Activated CD4-positive, alpha-beta T cell treated with anti-CD3 and anti-CD28 coated beads, Interleukin-2, amount 10 ng/mL, durations not matched to agents 7 days and 5 days (primary cell): ENCODE results near the gene NRARP. TPM values are rescaled to one million over a fixed set of nuclear protein-coding genes. Genes with fewer than 3 reads are reported as not detected.

ENCODE experiments used
- CTCF ChIA-PET: fragments of 350-600 bp; sonication (Branson Sonifier 250); formaldehyde crosslinking; loops from one replicate; lab custom pipeline; 2021; ENCODE audit warnings: antibody characterized with exemption; lab: Charles Lee
- POLR2A ChIA-PET: fragments of 350-600 bp; sonication (Branson Sonifier 250); formaldehyde crosslinking; loops from one replicate; lab custom pipeline; 2021; ENCODE audit warnings: antibody characterized with exemption; lab: Charles Lee
- DNase-seq: peaks from one replicate; pipeline ENCODE4 v3.0.0-alpha.2; 2020
- H3K27ac Mint-ChIP-seq: one replicate; pipeline ENCODE4 v1.8.0; 2021; ENCODE audit warnings: mild to moderate bottlenecking, moderate library complexity, mixed read lengths
- H3K27me3 Mint-ChIP-seq: one replicate; pipeline ENCODE4 v1.8.0; 2021; ENCODE audit warnings: mixed read lengths
- H3K36me3 Mint-ChIP-seq: one replicate; pipeline ENCODE4 v1.8.0; 2021; ENCODE audit warnings: low read depth, mixed read lengths
- H3K4me1 Mint-ChIP-seq: one replicate; pipeline ENCODE4 v1.8.0; 2021; ENCODE audit warnings: mixed read lengths
- H3K4me3 Mint-ChIP-seq: one replicate; pipeline ENCODE4 v1.8.0; 2021; ENCODE audit warnings: mild to moderate bottlenecking, moderate library complexity, mixed read lengths
- H3K9me3 Mint-ChIP-seq: one replicate; pipeline ENCODE4 v1.8.0; 2021; ENCODE audit warnings: mixed read lengths
- total RNA-seq, 2 experiments: library from RNA; stranded (reverse); gene quantifications; one replicate each; pipeline ENCODE4 v1.2.3, GENCODE V29; 2021

The NRARP gene
- total RNA-seq, 2 experiments from 2014 or later: 0.32 to 0.44 TPM

DNA sequence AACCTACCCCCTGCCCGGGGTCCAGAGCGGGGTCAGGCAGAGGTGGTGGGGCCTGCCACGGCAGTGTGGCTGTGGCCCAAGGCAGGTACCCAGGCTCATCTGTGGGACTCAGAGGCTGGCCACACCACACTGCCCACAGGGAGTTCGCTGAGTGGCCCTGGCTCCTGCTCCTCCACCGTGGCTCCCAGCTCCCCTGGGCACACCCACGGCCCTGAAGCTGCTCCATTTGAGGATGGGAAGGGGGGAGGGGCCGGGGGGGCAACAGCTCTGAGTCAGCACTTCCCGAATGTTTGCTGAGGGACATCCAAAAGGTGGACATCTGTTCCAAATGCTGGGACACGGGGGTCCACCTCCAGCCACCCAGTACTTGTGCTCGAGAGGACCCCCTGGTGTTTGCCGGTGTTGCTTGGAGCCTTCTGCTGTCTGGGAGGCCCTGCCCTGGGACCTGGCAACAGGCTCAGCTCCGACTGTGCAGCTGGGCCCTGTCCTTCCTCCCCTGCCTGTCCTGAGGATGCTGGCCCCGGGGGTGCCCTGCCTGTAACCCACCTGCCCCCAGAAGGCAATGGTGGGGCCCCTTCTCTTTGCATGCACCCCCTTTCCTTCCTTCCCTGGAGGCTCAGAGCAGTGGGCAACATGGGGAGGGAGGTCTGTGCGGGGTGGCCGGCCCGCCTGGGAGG is 2.5 kb upstream of the NRARP start:
- H3K27ac Mint-ChIP-seq: no peak overlapping the region
- peak; percentile 5 for DNase-seq
- peaks cover 11% of the 10 kb centered on the region for H3K27me3 Mint-ChIP-seq
- no peaks in the 10 kb centered on the region for H3K9me3 Mint-ChIP-seq
- ChIA-PET CTCF (interaction anchor here (2.0 kb wide), 1 partner anchor 18 kb away, joined by 6 read pairs; no protein-coding TSS in a partner anchor), POLR2A (no interaction called here)
- H3K4me3 Mint-ChIP-seq: no peak overlapping the region
- no peaks in the 10 kb centered on the region for H3K36me3 Mint-ChIP-seq
- peaks cover 16% of the 10 kb centered on the region for H3K4me1 Mint-ChIP-seq

DNA sequence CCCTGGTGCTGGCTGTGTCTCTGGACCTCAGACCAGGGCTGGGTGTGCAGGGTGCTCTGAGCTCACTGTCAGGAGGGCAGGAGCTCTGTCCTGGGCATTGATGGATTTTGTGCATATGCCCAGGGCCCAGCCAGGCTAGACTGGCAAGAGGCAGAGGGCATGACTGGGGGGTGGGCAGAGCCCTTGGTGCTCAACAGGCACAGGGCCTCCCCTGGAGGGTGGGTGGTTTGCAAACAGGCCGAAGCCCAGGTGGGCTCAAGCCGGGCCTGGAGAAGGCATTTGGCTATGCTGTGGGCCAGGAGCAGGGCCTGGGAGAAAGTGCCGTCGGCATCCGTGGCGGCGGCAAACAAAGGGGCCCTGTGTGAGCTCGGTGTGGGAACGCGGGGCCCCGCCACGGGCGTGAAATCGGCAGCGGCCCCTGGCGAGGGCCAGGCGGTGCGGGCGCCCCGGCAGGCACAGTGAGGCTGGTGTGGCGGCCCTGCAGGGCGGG is 1.9 kb upstream of the NRARP start:
- no peak for DNase-seq
- Mint-ChIP-seq H3K36me3 (no peaks in the 10 kb centered on the region), H3K4me1 (peaks cover 16% of the 10 kb centered on the region), H3K27ac (no peak overlapping the region), H3K4me3 (no peak overlapping the region), H3K9me3 (no peaks in the 10 kb centered on the region), H3K27me3 (peaks cover 16% of the 10 kb centered on the region)
- ChIA-PET CTCF (interaction anchor here (0.7 to 2.0 kb wide), 3 partner anchors 9 to 420 kb away, joined by 3 to 6 read pairs (median 4); no protein-coding TSS in a partner anchor), POLR2A (no interaction called here)

- no peak overlapping the region for H3K27ac Mint-ChIP-seq
- POLR2A ChIA-PET: no interaction called here
- no peak overlapping the region for H3K4me3 Mint-ChIP-seq
These were observed 1.3 kb upstream of the NRARP start for GRCh38 chr9:137303151-137303892.

DNA sequence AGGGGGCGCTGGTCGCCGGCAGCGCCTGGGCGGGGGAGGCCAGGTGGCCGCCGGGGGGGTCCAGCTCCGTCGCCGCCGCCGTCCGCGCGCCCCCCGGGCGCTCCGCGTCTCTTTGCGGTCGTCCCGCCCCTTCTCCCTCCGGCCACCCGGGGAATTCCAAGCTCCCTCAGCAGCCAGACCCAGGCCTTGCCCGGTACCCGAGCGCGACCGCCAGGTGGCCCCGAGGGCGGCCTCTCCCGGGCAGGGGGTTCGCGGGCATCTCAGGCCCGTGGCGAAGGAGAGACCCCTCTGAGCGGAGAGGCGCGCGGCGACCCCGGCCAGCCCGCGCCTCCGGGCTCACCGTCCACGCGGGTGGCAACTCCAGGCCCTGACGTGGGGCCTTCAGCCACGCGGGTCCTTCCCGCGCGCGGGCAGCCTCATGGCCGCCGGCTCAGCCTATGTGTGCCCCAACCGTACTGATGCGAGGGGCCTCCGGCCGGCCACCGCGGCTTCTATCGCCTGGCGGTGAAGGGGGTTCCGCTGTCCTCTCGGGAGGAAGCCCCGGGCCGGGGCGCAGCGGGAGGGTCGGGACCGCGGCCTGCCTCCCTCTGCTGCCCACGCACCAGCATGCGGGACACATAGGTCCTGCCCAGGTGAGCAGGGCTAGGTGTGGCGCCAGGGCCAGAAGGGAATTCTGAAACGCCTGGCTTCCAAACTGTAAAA is 529 bp upstream of the NRARP start:
- Mint-ChIP-seq H3K4me3 (no peak overlapping the region), H3K36me3 (no peaks in the 10 kb centered on the region), H3K4me1 (peaks cover 16% of the 10 kb centered on the region), H3K9me3 (no peaks in the 10 kb centered on the region), H3K27ac (no peak overlapping the region), H3K27me3 (peaks cover 24% of the 10 kb centered on the region)
- CTCF ChIA-PET: interaction anchor here (0.7 to 2.3 kb wide), 15 partner anchors 9 to 216 kb away, joined by 3 to 9 read pairs (median 4); partner anchors contain the start of genes EXD3, NELFB, NOXA1 and TOR4A
- POLR2A ChIA-PET: interaction anchor here (0.7 kb wide), 1 partner anchor 62 kb away, joined by 3 read pairs; the partner anchor contains the start of gene TUBB4B
- DNase-seq: no peak

More at GRCh38 chr9:137303151-137303892, 1.3 kb upstream of the NRARP start:
- peaks cover 16% of the 10 kb centered on the region for H3K4me1 Mint-ChIP-seq
- H3K27me3 Mint-ChIP-seq: peaks cover 19% of the 10 kb centered on the region
- no peaks in the 10 kb centered on the region for H3K36me3 Mint-ChIP-seq
- DNase-seq: peak; percentile 5
- CTCF ChIA-PET: interaction anchor here (0.7 to 2.3 kb wide), 4 partner anchors 10 to 421 kb away, joined by 3 to 9 read pairs (median 5); partner anchors contain the start of genes EXD3 and NOXA1
- no peaks in the 10 kb centered on the region for H3K9me3 Mint-ChIP-seq

DNA sequence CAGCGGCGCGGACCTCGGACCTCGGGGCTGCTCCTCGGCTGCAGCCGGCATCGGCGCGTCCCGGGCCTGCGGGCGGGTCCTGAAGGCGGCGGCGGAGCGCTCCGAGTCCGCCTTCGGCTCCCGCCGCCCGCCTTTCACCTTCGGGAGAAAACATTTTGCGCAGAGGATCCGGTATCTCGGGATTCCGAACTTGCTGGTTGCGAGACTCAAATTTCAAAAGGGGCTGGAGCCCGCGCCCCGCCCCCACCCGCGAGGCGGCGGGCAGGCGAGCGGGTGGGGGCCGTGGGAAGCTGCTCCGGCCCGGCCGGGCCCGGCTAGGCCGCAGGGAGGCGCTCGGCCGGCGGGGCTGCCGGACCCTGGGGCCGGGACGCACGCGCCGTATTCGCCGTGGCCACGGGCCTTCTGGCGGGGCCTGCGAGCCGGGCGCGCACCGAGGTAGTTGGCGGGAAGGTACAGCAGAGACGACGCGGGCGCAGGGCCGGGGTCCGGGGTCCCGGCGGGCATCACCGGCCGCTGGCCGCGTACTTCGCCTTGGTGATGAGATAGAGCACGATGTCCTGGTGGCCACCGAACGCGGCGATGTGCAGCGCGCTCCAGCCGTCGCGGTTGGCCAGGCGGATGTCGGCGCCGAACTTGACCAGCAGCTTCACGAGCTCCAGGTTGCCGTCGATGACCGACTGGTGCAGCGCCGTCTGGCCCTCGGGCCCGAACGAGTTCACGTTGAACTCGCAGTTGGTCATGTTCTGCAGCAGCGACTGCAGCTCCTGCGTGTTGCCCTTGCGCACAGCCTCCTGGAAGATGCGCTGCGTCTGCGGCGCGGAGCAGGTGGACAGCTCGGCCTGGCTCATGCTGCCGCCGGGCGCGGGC is 757 bp downstream of the NRARP start:
- H3K27me3 Mint-ChIP-seq: peaks cover 36% of the 10 kb centered on the region
- ChIA-PET CTCF (interaction anchor here (0.6 to 2.3 kb wide), 13 partner anchors 8 to 254 kb away, joined by 3 to 9 read pairs (median 4); partner anchors contain the start of genes EXD3, NELFB and NOXA1), POLR2A (no interaction called here)
- peak overlapping the region; percentile 56 for H3K4me3 Mint-ChIP-seq
- no peaks in the 10 kb centered on the region for H3K9me3 Mint-ChIP-seq
- no peaks in the 10 kb centered on the region for H3K36me3 Mint-ChIP-seq
- peaks cover 16% of the 10 kb centered on the region for H3K4me1 Mint-ChIP-seq
- no peak for DNase-seq
- no peak overlapping the region for H3K27ac Mint-ChIP-seq

DNA sequence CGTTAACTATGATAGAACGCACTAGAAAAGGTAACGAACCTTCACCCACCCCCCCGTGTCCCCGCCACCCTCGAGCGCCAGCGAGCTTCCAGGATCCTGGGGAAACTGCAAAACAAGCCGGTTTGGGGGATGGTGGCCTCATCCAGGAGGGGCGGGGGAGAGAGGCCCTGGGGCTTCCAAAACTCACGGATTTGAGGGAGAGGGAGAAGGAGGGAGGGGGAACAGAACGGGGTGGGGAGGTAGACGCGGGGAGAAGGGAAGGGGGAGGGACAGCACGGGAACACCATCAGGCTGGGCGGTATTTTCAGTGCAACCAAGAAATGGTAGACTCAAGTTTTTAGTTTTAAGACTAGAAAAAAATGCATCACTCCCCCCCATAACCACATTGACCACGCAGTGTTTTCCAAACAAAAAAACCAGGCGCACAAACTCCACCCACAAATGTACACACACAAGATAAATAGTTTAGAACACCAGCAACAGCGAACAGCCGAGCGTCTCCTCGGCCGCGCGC is 1.4 kb downstream of the NRARP start:
- Mint-ChIP-seq H3K9me3 (no peaks in the 10 kb centered on the region), H3K27ac (no peak overlapping the region), H3K4me3 (peak overlapping the region; percentile 56), H3K27me3 (peaks cover 36% of the 10 kb centered on the region), H3K4me1 (peaks cover 15% of the 10 kb centered on the region), H3K36me3 (no peaks in the 10 kb centered on the region)
- CTCF ChIA-PET: interaction anchor here (0.6 kb wide), 1 partner anchor 121 kb away, joined by 3 read pairs; no protein-coding TSS in a partner anchor
- DNase-seq: no peak
- POLR2A ChIA-PET: no interaction called here

- DNase-seq: no peak
- peaks cover 37% of the 10 kb centered on the region for H3K27me3 Mint-ChIP-seq
- POLR2A ChIA-PET: no interaction called here
- peaks cover 10% of the 10 kb centered on the region for H3K4me1 Mint-ChIP-seq
- H3K9me3 Mint-ChIP-seq: no peaks in the 10 kb centered on the region
- H3K4me3 Mint-ChIP-seq: peak overlapping the region; percentile 32
- CTCF ChIA-PET: interaction anchor here (0.6 kb wide), 1 partner anchor 122 kb away, joined by 3 read pairs; no protein-coding TSS in a partner anchor
- no peak overlapping the region for H3K27ac Mint-ChIP-seq
- H3K36me3 Mint-ChIP-seq: no peaks in the 10 kb centered on the region
These were observed 2.1 kb downstream of the NRARP start for GRCh38 chr9:137299938-137300337.

GRCh38 chr9:137299203-137299565 is 2.9 kb downstream of the NRARP start:
- Mint-ChIP-seq H3K27ac (no peak overlapping the region), H3K4me1 (peaks cover 13% of the 10 kb centered on the region), H3K36me3 (no peaks in the 10 kb centered on the region), H3K27me3 (peaks cover 42% of the 10 kb centered on the region), H3K4me3 (no peak overlapping the region), H3K9me3 (no peaks in the 10 kb centered on the region)
- DNase-seq: no peak
- ChIA-PET CTCF (interaction anchor here (1.5 kb wide), 1 partner anchor 146 kb away, joined by 3 read pairs; no protein-coding TSS in a partner anchor), POLR2A (no interaction called here)

- Mint-ChIP-seq H3K27me3 (peaks cover 47% of the 10 kb centered on the region), H3K9me3 (no peaks in the 10 kb centered on the region), H3K4me1 (peaks cover 13% of the 10 kb centered on the region), H3K27ac (no peak overlapping the region), H3K4me3 (no peak overlapping the region), H3K36me3 (no peaks in the 10 kb centered on the region)
- no peak for DNase-seq
- CTCF ChIA-PET: interaction anchor here (1.5 kb wide), 1 partner anchor 147 kb away, joined by 3 read pairs; no protein-coding TSS in a partner anchor
- POLR2A ChIA-PET: no interaction called here
These were observed 3.5 kb downstream of the NRARP start for GRCh38 chr9:137298401-137299202.

- CTCF ChIA-PET: interaction anchor here (1.5 kb wide), 1 partner anchor 148 kb away, joined by 3 read pairs; no protein-coding TSS in a partner anchor
- Mint-ChIP-seq H3K9me3 (no peaks in the 10 kb centered on the region), H3K27ac (no peak overlapping the region), H3K4me1 (peaks cover 13% of the 10 kb centered on the region), H3K27me3 (peaks cover 48% of the 10 kb centered on the region), H3K4me3 (no peak overlapping the region), H3K36me3 (no peaks in the 10 kb centered on the region)
- POLR2A ChIA-PET: no interaction called here
- DNase-seq: no peak
These were observed 4.1 kb downstream of the NRARP start for GRCh38 chr9:137297966-137298365.
